22Rv1 (cell line): ENCODE results near the gene RCE1.

Experiments
- ZFX ChIP-seq: fragments of 450-650 bp; IDR thresholded peaks from 2 replicates; pipeline ENCODE4 v1.6.1; 2017; ENCODE audit warnings: antibody characterized with exemption, borderline replicate concordance
- TF ChIP-seq, protein P1 (sequence below): fragments of 450-650 bp; IDR thresholded peaks from 2 replicates; pipeline ENCODE4 v1.5.1; 2017; ENCODE audit warnings: mild to moderate bottlenecking

DNA sequence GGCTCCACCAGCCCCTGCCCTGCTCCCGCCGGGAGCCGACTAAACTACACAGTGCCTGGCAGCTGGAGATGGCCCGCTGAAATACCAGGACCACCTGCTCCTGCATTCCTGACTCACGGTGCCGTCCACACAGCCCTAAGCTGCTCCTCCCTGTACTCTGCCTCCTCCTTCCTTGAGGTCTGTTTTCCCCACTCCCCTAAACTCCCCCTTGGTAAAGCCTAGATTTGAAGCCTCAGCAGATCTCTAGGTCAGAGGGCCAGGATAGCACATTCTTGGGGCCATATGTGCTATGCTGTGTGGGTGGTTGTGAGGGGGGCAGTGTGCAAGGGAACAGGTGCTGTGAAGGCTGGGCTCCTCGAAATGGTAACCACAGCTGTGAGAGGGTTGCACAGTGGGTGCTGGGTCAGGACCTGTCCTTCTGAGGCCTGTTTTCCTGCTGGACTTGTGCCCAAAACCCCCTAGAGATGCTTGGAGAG is 23.3 kb downstream of the RCE1 start:
- TF ChIP-seq, protein P1, sequence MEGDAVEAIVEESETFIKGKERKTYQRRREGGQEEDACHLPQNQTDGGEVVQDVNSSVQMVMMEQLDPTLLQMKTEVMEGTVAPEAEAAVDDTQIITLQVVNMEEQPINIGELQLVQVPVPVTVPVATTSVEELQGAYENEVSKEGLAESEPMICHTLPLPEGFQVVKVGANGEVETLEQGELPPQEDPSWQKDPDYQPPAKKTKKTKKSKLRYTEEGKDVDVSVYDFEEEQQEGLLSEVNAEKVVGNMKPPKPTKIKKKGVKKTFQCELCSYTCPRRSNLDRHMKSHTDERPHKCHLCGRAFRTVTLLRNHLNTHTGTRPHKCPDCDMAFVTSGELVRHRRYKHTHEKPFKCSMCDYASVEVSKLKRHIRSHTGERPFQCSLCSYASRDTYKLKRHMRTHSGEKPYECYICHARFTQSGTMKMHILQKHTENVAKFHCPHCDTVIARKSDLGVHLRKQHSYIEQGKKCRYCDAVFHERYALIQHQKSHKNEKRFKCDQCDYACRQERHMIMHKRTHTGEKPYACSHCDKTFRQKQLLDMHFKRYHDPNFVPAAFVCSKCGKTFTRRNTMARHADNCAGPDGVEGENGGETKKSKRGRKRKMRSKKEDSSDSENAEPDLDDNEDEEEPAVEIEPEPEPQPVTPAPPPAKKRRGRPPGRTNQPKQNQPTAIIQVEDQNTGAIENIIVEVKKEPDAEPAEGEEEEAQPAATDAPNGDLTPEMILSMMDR = no peak
- no peak for TF ChIP-seq ZFX
